ENCODE data around the gene LMNTD2.
A peak's percentile ranks its signal among the peaks of the same experiment; 100 is the strongest.
"Not testable (repeated sequence)": the region's sequence is repeated elsewhere in the genome, so short reads cannot be mapped to it uniquely, and the experiment has no call there.

The LMNTD2 gene

GRCh38 chr11:533586-534395 lies 26.7 kb downstream of the LMNTD2 start:
- DNase-seq, result no peak

- DNase-seq, result no peak
These were observed 27.5 kb downstream of the LMNTD2 start for GRCh38 chr11:532986-533585.

- no peak for DNase-seq
These were observed 28.0 kb downstream of the LMNTD2 start for GRCh38 chr11:532527-532985.

GRCh38 chr11:531919-532526 lies 28.5 kb downstream of the LMNTD2 start:
- DNase-seq, result no peak

- no peak for DNase-seq
These were observed 29.3 kb downstream of the LMNTD2 start for GRCh38 chr11:530960-531831.

GRCh38 chr11:529728-530411 lies 30.7 kb downstream of the LMNTD2 start:
- no peak for DNase-seq

GRCh38 chr11:528815-529727 lies 31.5 kb downstream of the LMNTD2 start:
- DNase-seq, result peak; percentile 72

- DNase-seq, result no peak
These were observed 32.2 kb downstream of the LMNTD2 start for GRCh38 chr11:528166-528814.

- DNase-seq, result no peak
These were observed 34.3 kb downstream of the LMNTD2 start for GRCh38 chr11:526192-526591.

- DNase-seq, result no peak
These were observed 39.3 kb downstream of the LMNTD2 start for GRCh38 chr11:521177-521688.

- DNase-seq, result peak; percentile 58
These were observed 39.9 kb downstream of the LMNTD2 start for GRCh38 chr11:520428-521176.

- DNase-seq, result peak; percentile 68
These were observed 41.9 kb downstream of the LMNTD2 start for GRCh38 chr11:518463-519202.

GRCh38 chr11:516918-517685 lies 43.4 kb downstream of the LMNTD2 start:
- DNase-seq, result not testable (repeated sequence)

- no peak for DNase-seq
These were observed 44.1 kb downstream of the LMNTD2 start for GRCh38 chr11:516400-516799.

- DNase-seq, result no peak
These were observed 45.4 kb downstream of the LMNTD2 start for GRCh38 chr11:515131-515530.

- no peak for DNase-seq
These were observed 45.9 kb downstream of the LMNTD2 start for GRCh38 chr11:514606-515005.

GRCh38 chr11:512761-513595 lies 47.6 kb downstream of the LMNTD2 start:
- no peak for DNase-seq

Measured in NCI-H69 (cell line).